Right lobe of liver (tissue), 4 donors: ENCODE measurements around the gene TPO.

Source experiments
- CTCF ChIP-seq, 4 donors: fragments of 200-600 bp in 3 of 4; fragments of 450-650 bp in 1 of 4; IDR thresholded peaks; one replicate each; pipeline versions ENCODE4 v1.5.1 to v1.8.0; 2016 to 2022; ENCODE audit warnings: antibody characterized with exemption in 4 of 4, mild to moderate bottlenecking in 2 of 4
- POLR2A ChIP-seq: fragments of 450-650 bp; IDR thresholded peaks from one replicate; pipeline ENCODE4 v1.6.1; 2017; ENCODE audit warnings: antibody characterized with exemption, mild to moderate bottlenecking
- donor health status: DM: no; HTN: no; CAD: no.
- donor health status: DM: no; HTN: no; CAD: no.
- donor health status: DM: no; HTN: yes; CAD: no.

- TF ChIP-seq CTCF (IDR thresholded peaks at IDR 0.05), result no peak
- no peak for TF ChIP-seq POLR2A
Measured at GRCh38 chr2:1476617-1477195, 63.4 kb downstream of the TPO start.
